GM12875 (cell line): Measurements from ENCODE around the gene ALOX15B.

Experiments used
- H3K4me3 ChIP-seq: one replicate; pipeline ENCODE4 v1.5.1; 2011; ENCODE audit warnings: low read depth, low read length, control low read depth
- CTCF ChIP-seq: IDR thresholded peaks from 2 replicates; pipeline ENCODE4 v1.5.1; 2011; ENCODE audit warnings: low read depth, mild to moderate bottlenecking, control low read depth, inconsistent platforms, low read length, moderate library complexity, borderline replicate concordance; ENCODE audit not compliant: insufficient read depth

ALOX15B gene

GRCh38 chr17:8087075-8087951 lies 48.5 kb downstream of the ALOX15B start, which contains the start of gene ALOX12B:
ALOX12B (minus strand) TSS chr17:8087716; CDS start chr17:8087442, 274 bp downstream.
- no peak within 1 kb of the TSS for H3K4me3 ChIP-seq
- TF ChIP-seq CTCF: no peak

GRCh38 chr17:8087952-8088230 lies 49.0 kb downstream of the ALOX15B start:
- H3K4me3 ChIP-seq: no peak overlapping the region
- no peak for TF ChIP-seq CTCF

- no peak overlapping the region for H3K4me3 ChIP-seq
- no peak for TF ChIP-seq CTCF
Observed at GRCh38 chr17:8089728-8090127, 50.9 kb downstream of the ALOX15B start.

GRCh38 chr17:8091033-8091687 lies 52.3 kb downstream of the ALOX15B start:
- no peak for TF ChIP-seq CTCF

GRCh38 chr17:8095361-8095760 lies 56.5 kb downstream of the ALOX15B start:
- no peak for TF ChIP-seq CTCF
- no peak overlapping the region for H3K4me3 ChIP-seq

More at GRCh38 chr17:8091033-8091687, 52.3 kb downstream of the ALOX15B start:
- no peak overlapping the region for H3K4me3 ChIP-seq

- no peak for TF ChIP-seq CTCF
- H3K4me3 ChIP-seq: no peak overlapping the region
Observed at GRCh38 chr17:8096541-8096940, 57.7 kb downstream of the ALOX15B start.
